SH-SY5Y (cell line): ENCODE data around the gene CMBL.

Experiments
- GATA2 ChIP-seq: IDR thresholded peaks from 2 replicates; pipeline ENCODE4 v1.6.1; 2011; ENCODE audit warnings: mild to moderate bottlenecking, low read depth, low read length
- GATA3 ChIP-seq: IDR thresholded peaks from 2 replicates; pipeline ENCODE4 v1.6.1; 2011; ENCODE audit warnings: low read depth, mild to moderate bottlenecking, low read length, moderate library complexity

DNA sequence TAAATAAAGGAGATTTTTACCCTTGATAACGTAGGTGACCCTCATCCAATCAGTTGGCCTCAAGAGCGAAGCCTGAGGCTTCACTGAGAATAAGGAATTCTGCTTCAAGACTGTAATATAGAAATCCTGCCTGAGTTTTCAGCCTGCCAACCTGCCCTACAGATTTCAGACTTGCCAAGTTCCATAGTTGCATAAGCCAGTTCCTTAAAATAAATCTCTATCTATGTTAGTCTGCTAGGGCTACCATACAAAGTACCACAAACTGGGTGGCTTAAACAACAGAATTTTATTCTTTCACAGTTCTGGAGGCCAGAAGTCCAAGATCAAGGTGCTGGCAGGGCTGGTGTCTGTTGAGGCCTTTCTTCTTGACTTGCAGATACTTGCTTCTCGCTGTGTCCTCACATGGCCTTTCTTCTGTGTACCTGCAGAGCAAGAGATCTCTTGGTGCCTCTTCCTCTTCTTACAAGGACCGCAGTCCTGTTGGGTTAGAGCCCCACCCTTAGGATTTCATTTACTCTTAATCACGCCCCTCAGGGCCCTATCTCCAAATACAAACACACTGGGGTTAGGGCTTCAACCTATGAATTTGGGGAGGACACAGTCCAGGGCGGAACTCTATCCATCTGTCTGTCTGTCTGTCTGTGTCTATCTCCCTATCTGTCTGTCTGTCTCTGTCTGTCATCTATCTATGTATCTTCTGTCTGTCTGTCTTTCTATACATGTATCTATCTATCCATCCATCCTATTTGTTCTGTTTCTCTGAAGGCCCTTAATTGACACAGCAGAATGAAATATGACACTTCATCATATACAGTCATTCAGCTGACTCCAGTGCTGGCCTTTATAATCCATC, 17.0 kb upstream of the CMBL start:
- TF ChIP-seq GATA3 (no peak), GATA2 (no peak)
